OCI-M2 (cell line): ENCODE data around the gene MAP3K5.
"Not testable (repeated sequence)": the region's sequence is repeated elsewhere in the genome, so short reads cannot be mapped to it uniquely, and the experiment has no call there.

Experiments used
- DNase-seq: peaks from one replicate; lab custom pipeline; 2025; ENCODE audit not compliant: unreplicated experiment; lab: John Stamatoyannopoulos, UW

The MAP3K5 gene

DNA sequence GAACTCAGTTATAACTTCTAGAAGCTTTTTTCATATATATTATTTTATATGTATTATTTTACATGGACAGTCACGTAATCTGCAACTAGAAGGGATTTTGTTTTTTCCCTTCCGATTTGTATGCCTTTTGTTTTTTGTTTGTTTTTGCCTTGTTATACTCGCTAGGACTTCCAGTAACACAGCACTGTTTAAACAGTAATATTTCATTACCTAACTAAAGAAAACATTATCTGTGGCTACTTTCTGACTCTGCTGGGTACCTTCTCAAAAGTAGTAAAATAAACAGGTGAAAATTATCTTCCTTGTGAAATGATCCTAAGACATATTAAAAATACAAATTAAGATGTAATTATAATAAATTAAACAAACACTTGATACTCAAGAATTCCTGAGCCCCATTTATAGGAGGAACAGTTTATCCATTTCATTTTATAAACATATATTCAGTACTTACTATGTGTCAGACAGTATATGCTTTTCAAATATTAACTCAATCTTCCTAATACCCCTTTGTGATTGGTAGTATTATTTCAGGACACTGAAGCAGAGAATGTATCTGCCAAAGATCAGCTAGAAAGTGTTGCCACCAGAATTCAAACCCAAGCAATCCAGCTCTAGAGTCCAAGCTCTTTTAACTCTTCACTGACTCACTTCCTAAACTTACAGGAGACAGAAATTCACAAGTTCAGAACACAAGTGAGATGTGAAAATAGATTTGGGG, 65.3 kb downstream of the MAP3K5 start:
- DNase-seq = no peak

DNA sequence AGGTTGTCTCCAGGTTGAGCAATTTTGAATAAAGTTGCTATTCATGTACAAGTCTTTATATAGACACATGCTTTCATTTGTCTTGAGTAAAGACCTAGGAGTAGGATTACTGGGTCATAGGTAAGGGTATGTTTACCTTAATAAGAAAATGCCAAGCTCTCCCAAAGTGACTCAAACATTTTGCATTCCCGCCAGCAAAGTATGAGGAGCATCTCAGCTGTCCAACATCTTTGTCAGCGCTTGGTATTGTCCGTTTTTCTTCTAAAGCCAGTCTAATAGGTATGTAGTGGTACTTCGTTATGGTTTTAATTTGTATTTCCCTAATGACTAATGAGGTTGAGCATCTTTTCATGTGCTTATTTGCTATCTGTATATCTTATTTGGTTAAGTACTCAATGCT, 67.2 kb downstream of the MAP3K5 start:
- DNase-seq = no peak

DNA sequence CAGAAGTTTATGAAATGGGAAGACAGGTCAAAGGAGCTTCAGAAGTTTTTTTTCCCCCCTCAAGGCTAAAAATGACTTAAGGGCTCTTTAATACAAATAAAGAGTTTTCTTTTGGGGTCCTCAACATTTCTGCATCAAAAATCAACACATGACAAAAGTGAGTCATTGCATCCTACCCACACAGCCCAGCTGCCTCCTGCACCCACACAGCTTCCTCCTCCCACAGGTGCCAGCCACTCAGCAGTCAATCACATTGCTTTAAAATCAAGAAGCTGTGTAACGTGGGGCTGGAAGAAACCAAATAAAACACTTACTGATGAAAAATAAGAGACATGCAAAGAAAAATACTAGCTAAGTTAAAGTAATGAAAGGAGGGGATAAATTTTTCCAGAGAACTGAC, 68.5 kb downstream of the MAP3K5 start:
- no peak for DNase-seq

GRCh38 chr6:136721467-136721866, 70.8 kb downstream of the MAP3K5 start:
- no peak for DNase-seq

- DNase-seq = no peak
Measured at GRCh38 chr6:136720045-136720770, 72.1 kb downstream of the MAP3K5 start.

DNA sequence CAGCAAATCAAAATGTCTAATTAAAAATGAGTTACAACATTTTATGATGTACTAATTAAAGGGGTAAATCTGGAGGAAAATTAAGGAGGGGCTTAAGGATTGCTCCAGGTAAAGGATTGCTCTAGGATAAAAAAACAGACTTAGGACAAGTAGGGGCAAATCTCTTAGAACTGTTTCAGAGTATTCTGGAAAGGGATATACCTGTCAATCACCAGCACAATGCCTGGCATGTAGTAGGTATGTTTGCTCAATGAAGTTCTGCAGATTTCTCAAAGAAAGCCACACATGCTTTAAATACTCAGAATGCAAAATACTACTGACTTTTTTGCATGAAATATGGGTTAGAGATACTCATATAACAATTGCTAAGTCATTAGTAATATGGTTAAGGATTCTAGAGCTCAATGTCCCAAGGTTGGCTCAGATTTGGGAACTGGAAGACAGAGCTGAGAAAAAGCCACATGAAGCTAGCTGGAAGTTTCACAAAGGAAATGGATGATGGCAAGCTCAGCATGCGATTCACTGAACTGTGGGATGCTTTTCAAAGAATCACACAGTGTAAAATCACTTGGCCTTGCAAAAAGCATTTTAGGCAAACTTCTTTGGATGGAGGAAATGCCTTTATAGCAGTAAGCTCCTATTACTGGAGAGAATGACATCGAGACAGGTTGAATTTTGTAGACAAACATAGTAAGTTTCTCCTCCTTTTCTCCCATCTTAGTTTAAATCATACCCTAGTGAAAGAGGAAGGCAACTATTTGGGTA, 72.8 kb downstream of the MAP3K5 start:
- DNase-seq = no peak

- peak; percentile 34 for DNase-seq
Measured at GRCh38 chr6:136718476-136718875, 73.8 kb downstream of the MAP3K5 start.

- DNase-seq = no peak
Measured at GRCh38 chr6:136717716-136717990, 74.6 kb downstream of the MAP3K5 start.

DNA sequence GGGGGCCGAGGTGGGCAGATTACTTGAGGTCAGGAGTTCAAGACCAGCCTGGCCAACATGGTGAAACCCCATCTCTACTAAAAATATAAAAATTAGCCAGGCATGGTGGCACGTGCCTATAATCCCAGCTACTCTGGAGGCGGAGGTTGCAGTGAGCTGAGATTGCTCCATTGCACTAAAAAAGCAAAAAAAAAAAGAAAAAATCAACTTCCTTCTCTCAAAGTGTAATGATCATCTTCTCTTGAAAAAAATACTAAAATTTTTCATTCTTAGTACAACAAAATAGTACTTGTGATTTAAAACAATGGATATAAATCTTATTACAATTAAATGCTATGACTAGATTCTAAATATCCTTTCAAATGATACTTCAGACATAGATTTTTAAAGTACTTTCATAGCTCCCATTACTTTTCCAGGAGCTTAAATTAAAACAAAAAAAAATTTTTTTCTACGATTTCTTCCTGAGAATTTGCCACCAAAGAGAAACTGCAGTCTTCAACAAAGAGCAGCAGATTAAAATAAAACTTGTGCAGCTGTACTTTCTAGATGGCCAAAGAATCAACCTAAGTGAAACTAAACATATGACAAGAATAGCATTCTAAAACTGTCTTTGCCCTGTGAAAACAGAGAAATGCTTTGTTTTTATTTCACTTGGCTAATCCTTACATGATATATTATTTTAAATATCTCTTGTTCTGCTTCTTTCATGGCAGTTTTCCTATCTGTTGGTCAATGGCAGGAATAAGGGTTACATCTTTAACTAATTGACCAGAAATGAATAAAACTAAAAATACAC, 75.2 kb downstream of the MAP3K5 start:
- DNase-seq = no peak

- not testable (repeated sequence) for DNase-seq
Measured at GRCh38 chr6:136712642-136713041, 79.6 kb downstream of the MAP3K5 start.

GRCh38 chr6:136711644-136712043, 80.6 kb downstream of the MAP3K5 start:
- no peak for DNase-seq

GRCh38 chr6:136710877-136711552, 81.3 kb downstream of the MAP3K5 start:
- DNase-seq = no peak

GRCh38 chr6:136709429-136709828, 82.8 kb downstream of the MAP3K5 start:
- DNase-seq = no peak

- DNase-seq = no peak
Measured at GRCh38 chr6:136706430-136706829, 85.8 kb downstream of the MAP3K5 start.

DNA sequence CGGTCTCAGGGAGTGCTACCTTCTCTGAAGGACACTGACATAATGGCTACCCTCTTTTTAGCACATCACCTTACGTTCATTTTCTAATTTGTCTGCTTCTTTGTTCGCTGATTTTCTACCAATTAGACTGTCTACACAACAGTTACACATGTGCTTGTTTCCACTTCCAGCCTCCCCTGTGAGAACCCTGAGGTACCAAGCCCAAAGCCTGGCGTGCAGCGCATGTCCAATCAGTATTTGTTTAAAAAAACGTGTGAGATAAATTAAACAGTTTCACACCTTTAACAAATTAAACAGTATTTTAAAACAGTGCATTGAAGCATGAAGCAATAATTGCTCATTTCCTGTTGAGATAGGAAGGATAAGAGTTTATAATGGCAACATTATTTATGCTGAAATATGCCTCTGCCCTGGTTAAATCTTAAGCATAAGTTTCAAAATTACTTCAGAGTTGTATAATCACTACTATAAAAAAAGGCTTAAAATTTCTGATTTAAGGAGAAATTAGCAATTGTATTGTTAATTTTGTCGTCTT, 88.9 kb downstream of the MAP3K5 start:
- no peak for DNase-seq

- DNase-seq = no peak
Measured at GRCh38 chr6:136701045-136701444, 91.2 kb downstream of the MAP3K5 start.

GRCh38 chr6:136699358-136699757, 92.9 kb downstream of the MAP3K5 start:
- DNase-seq = no peak

DNA sequence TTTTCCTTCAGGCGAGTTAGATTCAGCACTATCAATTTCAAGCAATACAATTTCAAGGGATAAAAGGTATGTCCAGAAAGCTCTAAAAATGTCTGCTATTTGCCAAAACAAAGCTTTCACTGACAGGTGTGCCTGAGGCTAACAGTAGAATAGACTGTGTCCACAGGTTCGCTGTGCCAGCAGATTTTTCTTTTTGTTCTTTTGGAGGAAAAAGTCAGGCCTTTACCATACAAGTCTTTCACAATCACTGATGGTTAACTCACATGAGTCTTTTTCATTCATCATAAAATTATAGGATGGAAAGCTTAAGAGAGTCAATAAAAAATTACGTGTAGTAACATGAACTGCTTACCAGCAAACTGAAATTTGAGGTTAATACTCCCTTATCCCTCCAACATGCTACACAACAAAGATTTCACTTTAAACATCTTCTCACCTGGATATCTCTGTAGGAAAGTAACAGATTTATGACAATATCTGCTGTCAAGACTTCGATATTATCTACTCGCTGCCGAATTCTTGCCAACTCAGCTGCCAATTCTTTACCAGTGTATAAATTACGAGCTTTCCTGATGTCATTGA, 95.4 kb downstream of the MAP3K5 start:
- DNase-seq = no peak

DNA sequence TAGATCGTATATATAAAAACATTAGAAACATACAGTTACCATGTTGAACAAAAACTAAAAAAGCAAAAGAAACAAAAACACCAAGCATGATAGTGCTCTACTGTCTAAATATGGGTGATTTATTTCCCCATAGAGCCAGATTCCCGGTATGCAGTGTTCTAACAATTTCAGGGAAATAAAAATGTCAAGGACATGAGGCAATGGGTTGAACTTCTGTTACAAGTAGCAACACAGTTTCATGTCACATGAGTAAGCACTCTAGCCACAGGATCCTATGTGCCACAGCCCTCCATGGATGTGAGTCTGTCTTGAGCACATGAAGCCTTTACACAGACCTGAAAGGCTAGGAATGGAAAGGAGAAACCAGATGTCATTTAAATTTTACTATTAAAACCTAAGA, 96.0 kb downstream of the MAP3K5 start:
- no peak for DNase-seq

DNA sequence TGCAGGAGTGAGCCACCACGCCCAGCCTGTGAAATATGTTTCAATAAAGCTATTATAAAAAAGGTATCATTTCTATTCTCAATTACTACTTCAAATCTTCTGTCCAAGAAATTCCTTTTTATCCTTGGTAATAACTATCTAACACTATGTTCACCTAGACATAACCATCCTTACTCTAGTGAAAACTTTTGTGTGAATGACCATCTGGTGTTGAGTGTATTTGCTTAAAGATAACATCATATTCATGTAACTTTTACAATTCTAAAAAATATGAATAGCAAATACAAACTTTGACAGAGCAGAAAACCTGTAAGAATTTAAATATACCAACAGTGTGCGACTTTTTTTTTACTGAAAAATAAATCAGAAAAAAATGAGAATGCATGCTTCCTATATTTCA, 96.9 kb downstream of the MAP3K5 start:
- no peak for DNase-seq
